ENCODE measurements around the gene ARHGAP15.

GRCh38 chr2:143792602-143793001 lies 663.4 kb downstream of the ARHGAP15 start:
- TF ChIP-seq CTCF (IDR thresholded peaks at IDR 0.05) = no peak
- no peak for TF ChIP-seq POLR2A (IDR thresholded peaks at IDR 0.05)
